ENCODE measurements around the gene BATF. TPM values are rescaled to one million over a fixed set of nuclear protein-coding genes. Genes with fewer than 3 reads are reported as not detected.

The BATF gene
- total RNA-seq, 1 donor from 2014 or later, result not detected

- no peak for DNase-seq (ENCODE audit: low spot score)
- H3K9me3 Mint-ChIP-seq (ENCODE audit: low read depth), result no peaks in the 10 kb centered on the region
- no peaks in the 10 kb centered on the region for H3K36me3 Mint-ChIP-seq (ENCODE audit: low read depth)
- H3K4me1 Mint-ChIP-seq (ENCODE audit: low read depth), result peaks cover 22% of the 10 kb centered on the region
- peaks cover 10% of the 10 kb centered on the region for H3K27me3 Mint-ChIP-seq (ENCODE audit: low read depth)
- H3K27ac Mint-ChIP-seq (ENCODE audit: unreplicated experiment), result no peak overlapping the region
- H3K4me3 Mint-ChIP-seq (ENCODE audit: unreplicated experiment), result no peak overlapping the region
- no peak for TF ChIP-seq CTCF (IDR thresholded peaks at IDR 0.05)
Measured at GRCh38 chr14:75579882-75580281, 57.6 kb downstream of the BATF start.

- no peak overlapping the region for H3K27ac Mint-ChIP-seq (ENCODE audit: unreplicated experiment)
- no peak for DNase-seq (ENCODE audit: low spot score)
- peaks cover 3% of the 10 kb centered on the region for H3K9me3 Mint-ChIP-seq (ENCODE audit: low read depth)
- peaks cover 2% of the 10 kb centered on the region for H3K36me3 Mint-ChIP-seq (ENCODE audit: low read depth)
- peaks cover 30% of the 10 kb centered on the region for H3K27me3 Mint-ChIP-seq (ENCODE audit: low read depth)
- no peaks in the 10 kb centered on the region for H3K4me1 Mint-ChIP-seq (ENCODE audit: low read depth)
- TF ChIP-seq CTCF (IDR thresholded peaks at IDR 0.05), result no peak
- H3K4me3 Mint-ChIP-seq (ENCODE audit: unreplicated experiment), result no peak overlapping the region
Measured at GRCh38 chr14:75587388-75587787, 65.1 kb downstream of the BATF start.

- H3K9me3 Mint-ChIP-seq (ENCODE audit: low read depth), result peaks cover 6% of the 10 kb centered on the region
- H3K36me3 Mint-ChIP-seq (ENCODE audit: low read depth), result peaks cover 2% of the 10 kb centered on the region
- peaks cover 28% of the 10 kb centered on the region for H3K27me3 Mint-ChIP-seq (ENCODE audit: low read depth)
- no peak overlapping the region for H3K27ac Mint-ChIP-seq (ENCODE audit: unreplicated experiment)
- no peak for TF ChIP-seq CTCF (IDR thresholded peaks at IDR 0.05)
- H3K4me1 Mint-ChIP-seq (ENCODE audit: low read depth), result no peaks in the 10 kb centered on the region
- H3K4me3 Mint-ChIP-seq (ENCODE audit: unreplicated experiment), result no peak overlapping the region
- no peak for DNase-seq (ENCODE audit: low spot score)
Measured at GRCh38 chr14:75589931-75590330, 67.7 kb downstream of the BATF start.

DNA sequence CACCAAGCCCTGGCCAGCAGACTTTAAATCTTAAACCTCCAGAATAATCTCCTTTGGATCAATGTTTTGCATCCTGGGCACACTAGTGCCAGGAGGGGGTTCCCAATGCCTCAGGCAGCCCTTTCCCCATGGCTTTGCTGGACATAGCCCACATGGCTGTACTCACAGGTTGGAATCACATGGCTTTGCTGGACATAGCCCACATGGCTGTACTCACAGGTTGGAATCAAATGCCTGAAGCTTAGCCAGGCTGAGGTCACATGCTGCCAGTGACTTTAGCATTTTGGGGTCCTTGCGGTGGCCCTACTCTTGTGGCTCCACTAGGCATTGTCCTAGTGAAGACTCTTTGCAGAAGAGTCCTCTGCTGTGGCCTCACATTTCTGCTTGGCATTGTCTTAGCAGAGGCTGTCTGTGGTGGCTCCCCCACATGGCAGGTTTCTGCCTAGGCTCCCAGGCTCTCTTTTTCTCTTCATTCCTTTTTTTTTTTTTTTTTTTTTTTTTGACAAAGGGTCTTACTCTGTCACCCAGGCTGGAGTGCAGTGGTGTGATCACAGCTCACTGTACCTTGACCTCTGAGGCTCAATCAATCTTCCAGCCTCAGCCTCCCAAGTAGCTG, 69.2 kb downstream of the BATF start:
- peak; percentile 22 for TF ChIP-seq CTCF (IDR thresholded peaks at IDR 0.05)

DNA sequence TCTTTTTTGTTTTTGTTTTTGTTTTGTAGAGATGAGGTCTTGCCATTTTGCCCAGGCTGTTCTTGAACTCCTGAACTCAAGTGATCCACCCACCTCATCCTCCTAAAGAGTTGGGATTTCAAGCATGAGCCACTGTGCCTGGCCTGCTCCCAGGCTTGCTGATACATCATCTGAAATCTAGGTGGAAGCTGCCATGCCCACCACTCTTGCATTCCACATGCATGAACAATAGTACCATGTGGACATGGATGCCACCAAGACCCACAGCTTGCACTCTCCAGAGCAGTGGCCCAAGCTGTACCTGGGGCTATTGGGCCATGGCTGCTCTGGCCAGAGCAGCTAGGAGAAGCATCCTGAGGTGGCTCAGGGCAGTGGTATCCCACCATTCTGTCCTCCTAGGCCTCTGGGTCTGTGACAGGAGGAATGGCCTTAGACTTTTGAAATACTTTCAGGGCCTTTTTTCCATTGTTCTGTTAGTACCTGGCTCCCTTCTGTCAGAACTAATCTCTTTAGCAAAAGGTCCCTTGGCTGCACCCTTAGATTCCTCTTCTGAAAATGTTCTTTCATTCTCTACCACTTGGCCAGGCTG, 69.8 kb downstream of the BATF start:
- TF ChIP-seq CTCF (IDR thresholded peaks at IDR 0.05), result no peak
- Mint-ChIP-seq H3K27me3 (ENCODE audit: low read depth) (peaks cover 15% of the 10 kb centered on the region), H3K9me3 (ENCODE audit: low read depth) (peaks cover 6% of the 10 kb centered on the region), H3K36me3 (ENCODE audit: low read depth) (peaks cover 2% of the 10 kb centered on the region), H3K4me3 (ENCODE audit: unreplicated experiment) (no peak overlapping the region), H3K27ac (ENCODE audit: unreplicated experiment) (no peak overlapping the region), H3K4me1 (ENCODE audit: low read depth) (no peaks in the 10 kb centered on the region)
- no peak for DNase-seq (ENCODE audit: low spot score)

More for the DNA sequence above, 69.2 kb downstream of the BATF start:
- peaks cover 18% of the 10 kb centered on the region for H3K27me3 Mint-ChIP-seq (ENCODE audit: low read depth)
- H3K36me3 Mint-ChIP-seq (ENCODE audit: low read depth), result peaks cover 2% of the 10 kb centered on the region
- no peak overlapping the region for H3K27ac Mint-ChIP-seq (ENCODE audit: unreplicated experiment)
- no peak for DNase-seq (ENCODE audit: low spot score)
- no peak overlapping the region for H3K4me3 Mint-ChIP-seq (ENCODE audit: unreplicated experiment)
- H3K4me1 Mint-ChIP-seq (ENCODE audit: low read depth), result no peaks in the 10 kb centered on the region
- H3K9me3 Mint-ChIP-seq (ENCODE audit: low read depth), result peaks cover 6% of the 10 kb centered on the region

Data from chondrocyte (in vitro differentiated cells).